ENCODE data around the gene GNE. TPM values are rescaled to one million over a fixed set of nuclear protein-coding genes. Genes with fewer than 3 reads are reported as not detected.

GNE gene
- total and polyA plus RNA-seq, 2 of the 8 experiments (the other 6 are each of a cell fraction or from before 2014, with no cell fraction given): 5.1 to 11.1 TPM

- no peak for TF ChIP-seq GABPA (IDR thresholded peaks at IDR 0.05; ENCODE audit: borderline replicate concordance, insufficient read depth, low read length)
- TF ChIP-seq E2F6 (IDR thresholded peaks at IDR 0.05): no peak
- TF ChIP-seq CHD1 (IDR thresholded peaks at IDR 0.05; ENCODE audit: low read depth, low read length): no peak
- TF ChIP-seq RFX5 (IDR thresholded peaks at IDR 0.05; ENCODE audit: borderline replicate concordance, low read depth, low read length): no peak
- TF ChIP-seq JUND (IDR thresholded peaks at IDR 0.05; ENCODE audit: low read length): no peak
Observed at GRCh38 chr9:36174731-36175130, 83.5 kb downstream of the GNE start (continued).

Data from H1 (cell line).